Neural cell (in vitro differentiated cells): ENCODE data around the gene EPHX1. TPM values are rescaled to one million over a fixed set of nuclear protein-coding genes. Genes with fewer than 3 reads are reported as not detected.

Experiments used
- H2AFZ ChIP-seq: fragments of 200-600, 300-800 bp; sonication (generic), shearing (Covaris generic); 2 replicates; pipeline ENCODE4 v1.6.0; 2014; ENCODE audit warnings: low read depth, mild to moderate bottlenecking, antibody characterized with exemption, low read length, moderate library complexity
- H3F3A ChIP-seq: fragments of 200-600 bp; shearing (Covaris generic); 2 replicates; pipeline ENCODE4 v1.6.1; 2016; ENCODE audit warnings: mild to moderate bottlenecking, moderate library complexity, mixed read lengths, antibody characterized with exemption, low read length; ENCODE audit not compliant: insufficient read depth, poor library complexity, severe bottlenecking
- H3K27ac ChIP-seq: fragments of 200-600, 300-800 bp; sonication (generic), shearing (Covaris generic); 2 replicates; pipeline ENCODE4 v1.5.1; 2014; ENCODE audit warnings: mild to moderate bottlenecking, low read length, moderate library complexity
- H3K27me3 ChIP-seq: fragments of 300-800, 200-600 bp; sonication (generic), shearing (Covaris generic); 2 replicates; pipeline ENCODE4 v1.6.0; 2014; ENCODE audit warnings: mild to moderate bottlenecking, low read depth, low read length, moderate library complexity; ENCODE audit not compliant: insufficient read depth
- H3K36me3 ChIP-seq: fragments of 300-800, 200-600 bp; sonication (generic), shearing (Covaris generic); 2 replicates; pipeline ENCODE4 v1.5.1; 2014; ENCODE audit warnings: mild to moderate bottlenecking, antibody characterized with exemption, low read length, moderate library complexity; ENCODE audit not compliant: insufficient read depth
- H3K4me2 ChIP-seq: fragments of 300-800, 200-600 bp; sonication (generic), shearing (Covaris generic); 2 replicates; pipeline ENCODE4 v1.6.0; 2014; ENCODE audit warnings: mild to moderate bottlenecking, low read length
- H3K4me3 ChIP-seq: fragments of 300-800, 200-600 bp; sonication (generic), shearing (Covaris generic); 2 replicates; pipeline ENCODE4 v1.5.1; 2014; ENCODE audit warnings: mild to moderate bottlenecking, low read length, moderate library complexity
- H3K79me2 ChIP-seq: fragments of 200-600 bp; shearing (Covaris generic); replicated peaks from 2 replicates; pipeline ENCODE4 v1.6.0; 2014; ENCODE audit warnings: mild to moderate bottlenecking, low read length, moderate library complexity; ENCODE audit not compliant: insufficient read depth
- H3K9ac ChIP-seq: fragments of 300-800, 200-600 bp; sonication (generic), shearing (Covaris generic); 2 replicates; pipeline ENCODE4 v1.6.1; 2016; ENCODE audit warnings: mild to moderate bottlenecking, low read length, mixed read lengths
- H3K9me2 ChIP-seq: fragments of 200-600 bp; shearing (Covaris generic); 2 replicates; pipeline ENCODE4 v1.6.1; 2016; ENCODE audit warnings: mild to moderate bottlenecking, low read length, mixed read lengths; ENCODE audit not compliant: insufficient read depth
- H3K9me3 ChIP-seq: fragments of 200-600, 300-800 bp; sonication (generic), shearing (Covaris generic); 2 replicates; pipeline ENCODE4 v1.6.1; 2016; ENCODE audit warnings: mild to moderate bottlenecking, mixed run types, low read length, moderate library complexity, mixed read lengths
- H4K20me1 ChIP-seq: fragments of 200-600 bp; shearing (Covaris generic); 2 replicates; pipeline ENCODE4 v1.6.1; 2016; ENCODE audit warnings: mild to moderate bottlenecking, mixed run types; ENCODE audit not compliant: insufficient read depth
- EP300 ChIP-seq: fragments of 450-650 bp; conservative IDR thresholded peaks from 2 replicates; pipeline ENCODE4 v1.6.1; 2014; ENCODE audit warnings: antibody characterized with exemption, mild to moderate bottlenecking, moderate library complexity; ENCODE audit not compliant: poor library complexity, severe bottlenecking
- EZH2 ChIP-seq: fragments of 200-600, 300-800 bp; shearing (Covaris generic), sonication (generic); IDR thresholded peaks from 2 replicates; pipeline ENCODE4 v1.6.1; 2014; ENCODE audit warnings: antibody characterized with exemption, low read length, borderline replicate concordance, mild to moderate bottlenecking; ENCODE audit not compliant: insufficient read depth, poor library complexity, severe bottlenecking
- MXI1 ChIP-seq: fragments of 450-650 bp; conservative IDR thresholded peaks from 2 replicates; pipeline ENCODE4 v1.6.1; 2014; ENCODE audit warnings: antibody characterized with exemption, mild to moderate bottlenecking; ENCODE audit not compliant: poor library complexity, severe bottlenecking
- POLR2AphosphoS5 ChIP-seq: IDR thresholded peaks from 2 replicates; pipeline ENCODE4 v1.6.1; 2012
- RAD21 ChIP-seq: fragments of 450-650 bp; conservative IDR thresholded peaks from 2 replicates; pipeline ENCODE4 v1.6.1; 2014; ENCODE audit warnings: antibody characterized with exemption, mild to moderate bottlenecking, moderate library complexity
- SMC3 ChIP-seq: fragments of 450-650 bp; conservative IDR thresholded peaks from 2 replicates; pipeline ENCODE4 v1.6.1; 2014; ENCODE audit warnings: antibody characterized with exemption, mild to moderate bottlenecking, moderate library complexity; ENCODE audit not compliant: poor library complexity
- TAF1 ChIP-seq: IDR thresholded peaks from 2 replicates; pipeline ENCODE4 v1.6.1; 2012; ENCODE audit warnings: low read depth
- polyA plus RNA-seq: library from polyadenylated mRNA; depleted of rRNA; stranded (reverse); fragments of >200 nt; gene quantifications from 2 replicates; pipeline ENCODE4 v1.2.3, GENCODE V29; 2014
- TF ChIP-seq, protein P1 (sequence below): fragments of 450-650 bp; IDR thresholded peaks from 2 replicates; pipeline ENCODE4 v1.5.1; 2014; ENCODE audit warnings: antibody characterized with exemption, mild to moderate bottlenecking, moderate library complexity; ENCODE audit not compliant: poor library complexity, severe bottlenecking
- TF ChIP-seq, protein P2 (sequence below): IDR thresholded peaks from 2 replicates; pipeline ENCODE4 v1.6.1; 2012; ENCODE audit warnings: borderline replicate concordance

The EPHX1 gene
- polyA plus RNA-seq, 1 donor from 2014 or later, result 8.7 TPM

DNA sequence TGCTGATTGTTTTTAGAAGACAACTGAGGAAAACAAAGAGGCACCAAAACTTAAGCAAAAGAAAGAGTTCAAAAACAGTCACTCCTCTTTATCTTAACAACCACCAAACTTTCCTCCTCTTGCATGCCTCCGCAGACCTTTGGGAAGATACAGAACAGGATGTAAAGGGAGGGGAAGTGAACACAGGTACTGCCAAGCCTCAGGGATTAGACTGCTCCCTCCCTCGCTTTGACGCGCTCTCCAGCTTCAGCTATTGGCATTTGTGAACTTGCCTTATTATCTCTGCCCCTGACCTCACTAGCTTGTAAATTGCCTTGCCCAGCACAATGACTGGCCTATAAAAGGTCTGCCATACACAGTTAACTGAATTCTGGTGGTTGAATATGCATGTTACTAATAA is 37.1 kb upstream of the EPHX1 start (continued):
- no peak for TF ChIP-seq TAF1
- no peak for TF ChIP-seq EP300
- no peak for TF ChIP-seq POLR2AphosphoS5

DNA sequence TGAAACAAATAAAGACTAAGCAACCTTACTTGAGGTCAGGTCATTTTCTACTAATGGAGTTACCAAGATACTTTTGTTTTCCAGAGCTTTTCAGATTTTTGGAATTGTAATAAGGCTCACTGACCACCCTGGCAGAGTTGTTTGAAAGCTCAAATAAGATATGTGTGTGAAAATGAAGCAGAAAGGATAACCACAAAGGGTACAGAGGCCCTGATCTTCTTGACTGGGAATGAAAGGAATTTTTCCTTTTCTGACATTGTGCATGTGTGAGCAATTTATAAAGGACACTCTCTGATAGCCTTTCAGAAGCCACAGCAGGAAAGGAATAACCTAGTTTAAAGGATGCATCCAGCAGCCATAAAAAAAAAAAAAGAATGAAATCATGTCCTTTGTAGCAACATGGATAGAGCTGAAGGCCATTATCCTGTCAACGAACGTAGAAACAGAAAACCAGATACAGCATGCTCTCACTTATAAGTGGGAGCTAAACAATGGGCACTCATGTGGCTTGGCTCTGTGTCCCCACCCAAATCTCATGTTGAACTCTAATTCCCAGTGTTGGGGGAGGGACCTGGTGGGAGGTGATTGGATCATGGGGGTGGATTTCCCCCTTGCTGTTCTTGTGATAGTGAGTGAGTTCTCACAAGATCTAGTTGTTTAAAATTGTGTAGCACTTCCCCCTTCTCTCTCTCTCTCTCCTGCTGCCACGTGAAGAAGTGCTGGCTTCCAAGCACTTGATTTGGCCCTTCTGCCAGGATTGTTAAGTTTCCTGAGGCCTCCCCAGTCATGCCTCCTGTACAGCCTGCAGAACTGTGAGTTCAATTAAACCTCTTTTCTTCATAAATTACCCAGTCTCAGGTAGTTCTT is 35.4 kb upstream of the EPHX1 start:
- TF ChIP-seq EP300 (peak; percentile 49), EZH2 (no peak), RAD21 (no peak), SMC3 (no peak), MXI1 (no peak), POLR2AphosphoS5 (peak; percentile 51), TAF1 (no peak)
- TF ChIP-seq, protein P1, sequence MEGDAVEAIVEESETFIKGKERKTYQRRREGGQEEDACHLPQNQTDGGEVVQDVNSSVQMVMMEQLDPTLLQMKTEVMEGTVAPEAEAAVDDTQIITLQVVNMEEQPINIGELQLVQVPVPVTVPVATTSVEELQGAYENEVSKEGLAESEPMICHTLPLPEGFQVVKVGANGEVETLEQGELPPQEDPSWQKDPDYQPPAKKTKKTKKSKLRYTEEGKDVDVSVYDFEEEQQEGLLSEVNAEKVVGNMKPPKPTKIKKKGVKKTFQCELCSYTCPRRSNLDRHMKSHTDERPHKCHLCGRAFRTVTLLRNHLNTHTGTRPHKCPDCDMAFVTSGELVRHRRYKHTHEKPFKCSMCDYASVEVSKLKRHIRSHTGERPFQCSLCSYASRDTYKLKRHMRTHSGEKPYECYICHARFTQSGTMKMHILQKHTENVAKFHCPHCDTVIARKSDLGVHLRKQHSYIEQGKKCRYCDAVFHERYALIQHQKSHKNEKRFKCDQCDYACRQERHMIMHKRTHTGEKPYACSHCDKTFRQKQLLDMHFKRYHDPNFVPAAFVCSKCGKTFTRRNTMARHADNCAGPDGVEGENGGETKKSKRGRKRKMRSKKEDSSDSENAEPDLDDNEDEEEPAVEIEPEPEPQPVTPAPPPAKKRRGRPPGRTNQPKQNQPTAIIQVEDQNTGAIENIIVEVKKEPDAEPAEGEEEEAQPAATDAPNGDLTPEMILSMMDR, result peak; percentile 15
- TF ChIP-seq, protein P2, sequence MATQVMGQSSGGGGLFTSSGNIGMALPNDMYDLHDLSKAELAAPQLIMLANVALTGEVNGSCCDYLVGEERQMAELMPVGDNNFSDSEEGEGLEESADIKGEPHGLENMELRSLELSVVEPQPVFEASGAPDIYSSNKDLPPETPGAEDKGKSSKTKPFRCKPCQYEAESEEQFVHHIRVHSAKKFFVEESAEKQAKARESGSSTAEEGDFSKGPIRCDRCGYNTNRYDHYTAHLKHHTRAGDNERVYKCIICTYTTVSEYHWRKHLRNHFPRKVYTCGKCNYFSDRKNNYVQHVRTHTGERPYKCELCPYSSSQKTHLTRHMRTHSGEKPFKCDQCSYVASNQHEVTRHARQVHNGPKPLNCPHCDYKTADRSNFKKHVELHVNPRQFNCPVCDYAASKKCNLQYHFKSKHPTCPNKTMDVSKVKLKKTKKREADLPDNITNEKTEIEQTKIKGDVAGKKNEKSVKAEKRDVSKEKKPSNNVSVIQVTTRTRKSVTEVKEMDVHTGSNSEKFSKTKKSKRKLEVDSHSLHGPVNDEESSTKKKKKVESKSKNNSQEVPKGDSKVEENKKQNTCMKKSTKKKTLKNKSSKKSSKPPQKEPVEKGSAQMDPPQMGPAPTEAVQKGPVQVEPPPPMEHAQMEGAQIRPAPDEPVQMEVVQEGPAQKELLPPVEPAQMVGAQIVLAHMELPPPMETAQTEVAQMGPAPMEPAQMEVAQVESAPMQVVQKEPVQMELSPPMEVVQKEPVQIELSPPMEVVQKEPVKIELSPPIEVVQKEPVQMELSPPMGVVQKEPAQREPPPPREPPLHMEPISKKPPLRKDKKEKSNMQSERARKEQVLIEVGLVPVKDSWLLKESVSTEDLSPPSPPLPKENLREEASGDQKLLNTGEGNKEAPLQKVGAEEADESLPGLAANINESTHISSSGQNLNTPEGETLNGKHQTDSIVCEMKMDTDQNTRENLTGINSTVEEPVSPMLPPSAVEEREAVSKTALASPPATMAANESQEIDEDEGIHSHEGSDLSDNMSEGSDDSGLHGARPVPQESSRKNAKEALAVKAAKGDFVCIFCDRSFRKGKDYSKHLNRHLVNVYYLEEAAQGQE, result peak; percentile 43
- peaks cover 15% of the 10 kb centered on the region for H3K79me2 ChIP-seq
- H3K4me3 ChIP-seq, result no peak overlapping the region
- H3K27me3 ChIP-seq, result no peaks in the 10 kb centered on the region
- H4K20me1 ChIP-seq, result no peaks in the 10 kb centered on the region
- H3K9me2 ChIP-seq, result no peaks in the 10 kb centered on the region
- peak overlapping the region; percentile 64 for H3K27ac ChIP-seq
- no peaks in the 10 kb centered on the region for H3K9me3 ChIP-seq
- H3K36me3 ChIP-seq, result no peaks in the 10 kb centered on the region
- H3K4me2 ChIP-seq, result no peak overlapping the region
- H3K9ac ChIP-seq, result no peak overlapping the region
- no peak overlapping the region for H2AFZ ChIP-seq
- peaks cover 9% of the 10 kb centered on the region for H3F3A ChIP-seq

DNA sequence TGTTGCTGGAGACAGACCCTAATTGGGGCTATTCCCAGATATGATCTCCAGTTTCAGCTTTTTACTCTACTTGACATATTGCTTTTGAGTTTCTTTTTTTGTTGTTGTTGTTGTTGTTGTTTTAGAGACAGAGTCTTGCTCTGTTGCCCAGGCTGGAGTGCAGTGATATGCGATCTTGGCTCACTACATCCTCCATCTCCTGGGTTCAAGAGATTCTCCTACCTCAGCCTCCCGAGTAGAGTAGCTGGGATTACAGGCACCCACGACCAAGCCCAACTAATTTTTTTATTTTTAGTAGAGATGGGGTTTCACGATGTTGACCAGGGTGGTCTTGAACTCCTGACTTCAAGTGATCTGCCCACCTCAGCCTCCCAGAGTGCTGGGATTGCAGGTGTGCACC is 33.6 kb upstream of the EPHX1 start:
- Histone ChIP-seq H3K9ac (no peak overlapping the region), H4K20me1 (no peaks in the 10 kb centered on the region), H2AFZ (no peak overlapping the region), H3K27ac (no peak overlapping the region), H3K79me2 (peaks cover 32% of the 10 kb centered on the region), H3K27me3 (no peaks in the 10 kb centered on the region), H3K36me3 (no peaks in the 10 kb centered on the region), H3K4me3 (no peak overlapping the region), H3F3A (peaks cover 9% of the 10 kb centered on the region), H3K9me3 (no peaks in the 10 kb centered on the region), H3K9me2 (no peaks in the 10 kb centered on the region), H3K4me2 (no peak overlapping the region)
- TF ChIP-seq, protein P1, result no peak
- TF ChIP-seq EZH2 (no peak), MXI1 (no peak), SMC3 (no peak), EP300 (no peak), RAD21 (no peak), POLR2AphosphoS5 (no peak), TAF1 (no peak)
- TF ChIP-seq, protein P2, result no peak
